GM06990 (cell line): ENCODE data around the gene LMO7.
A peak's percentile ranks its signal among the peaks of the same experiment; 100 is the strongest.

Source experiments
- DNase-seq: peaks from one replicate; pipeline ENCODE4 v3.0.0-alpha.2; 2011; ENCODE audit not compliant: insufficient read length; ENCODE audit errors: extremely low read depth
- H3K27me3 ChIP-seq: replicated peaks from 2 replicates; pipeline ENCODE4 v1.6.0; 2011; ENCODE audit warnings: low read length; ENCODE audit not compliant: control insufficient read depth, insufficient read depth
- H3K36me3 ChIP-seq: 2 replicates; pipeline ENCODE4 v1.5.1; 2011; ENCODE audit warnings: low read length; ENCODE audit not compliant: control insufficient read depth, insufficient read depth
- H3K4me3 ChIP-seq: replicated peaks from 2 replicates; pipeline ENCODE4 v1.5.1; 2011; ENCODE audit warnings: low read depth, mild to moderate bottlenecking, control low read depth, low read length
- CTCF ChIP-seq: IDR thresholded peaks from 2 replicates; pipeline ENCODE4 v1.5.1; 2011; ENCODE audit warnings: low read length, control low read depth, mild to moderate bottlenecking, inconsistent platforms; ENCODE audit not compliant: insufficient read depth, poor library complexity, severe bottlenecking

Gene LMO7

GRCh38 chr13:75861786-75862185, 225.7 kb downstream of the LMO7 start:
- H3K27me3 ChIP-seq: no peaks in the 10 kb centered on the region
- no peak overlapping the region for H3K4me3 ChIP-seq
- H3K36me3 ChIP-seq: peaks cover 1% of the 10 kb centered on the region
- DNase-seq: no peak
- no peak for TF ChIP-seq CTCF

- H3K36me3 ChIP-seq: no peaks in the 10 kb centered on the region
- no peak overlapping the region for H3K4me3 ChIP-seq
- no peaks in the 10 kb centered on the region for H3K27me3 ChIP-seq
- DNase-seq: no peak
- no peak for TF ChIP-seq CTCF
These were observed 228.6 kb downstream of the LMO7 start for GRCh38 chr13:75864718-75865117.

DNA sequence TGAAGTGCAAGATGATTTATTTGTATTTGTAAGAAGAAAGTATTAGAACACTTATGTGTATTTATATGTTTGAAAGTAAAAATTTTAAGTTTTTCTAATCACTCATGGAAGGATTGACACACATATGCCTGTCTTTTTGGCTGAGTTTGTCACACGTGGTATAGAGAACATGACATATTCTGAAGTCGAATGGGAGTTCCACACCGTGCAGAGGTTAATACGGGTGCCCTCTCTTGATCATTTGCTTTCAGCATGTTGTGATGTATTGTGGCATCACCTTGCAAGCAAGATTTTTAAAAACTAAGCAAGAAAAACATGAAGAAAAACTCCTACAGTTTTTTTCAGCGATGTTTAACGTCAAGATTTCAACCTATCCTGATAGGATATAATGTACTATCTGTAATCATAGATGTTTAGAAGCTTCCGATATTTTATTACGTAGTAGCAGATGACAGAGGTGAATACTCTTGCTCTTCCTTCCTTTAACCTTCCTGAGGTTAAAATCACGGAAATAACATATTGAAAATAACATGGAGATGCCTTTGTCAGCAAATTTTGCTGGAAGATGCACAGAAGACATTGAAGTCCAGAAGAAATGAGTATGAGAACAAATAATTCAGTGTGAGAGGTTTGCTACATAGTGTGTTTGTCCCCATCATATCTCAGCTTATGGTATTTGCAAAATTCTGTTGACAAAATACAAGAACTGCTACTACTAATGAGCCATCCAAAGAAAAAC, 231.4 kb downstream of the LMO7 start:
- H3K4me3 ChIP-seq: no peak overlapping the region
- H3K27me3 ChIP-seq: no peaks in the 10 kb centered on the region
- DNase-seq: no peak
- no peak for TF ChIP-seq CTCF
- H3K36me3 ChIP-seq: no peaks in the 10 kb centered on the region

GRCh38 chr13:75869981-75870380, 233.9 kb downstream of the LMO7 start:
- no peaks in the 10 kb centered on the region for H3K27me3 ChIP-seq
- no peak for DNase-seq
- no peak overlapping the region; the same call in 1 of the 2 replicates for H3K4me3 ChIP-seq
- H3K36me3 ChIP-seq: no peaks in the 10 kb centered on the region
- TF ChIP-seq CTCF: no peak

GRCh38 chr13:75870397-75870903, 234.3 kb downstream of the LMO7 start:
- TF ChIP-seq CTCF: peak; percentile 70
- Histone ChIP-seq H3K36me3 (no peaks in the 10 kb centered on the region), H3K4me3 (0 out of 2 replicates have a peak overlapping the region, but pooled peaks have one; percentile 6), H3K27me3 (no peaks in the 10 kb centered on the region)
- no peak for DNase-seq
